ENCODE data around the gene ACTG1. TPM values are rescaled to one million over a fixed set of nuclear protein-coding genes. Genes with fewer than 3 reads are reported as not detected.
"Not testable (repeated sequence)": the region's sequence is repeated elsewhere in the genome, so short reads cannot be mapped to it uniquely, and the experiment has no call there.

The ACTG1 gene
- total RNA-seq, 1 experiment from 2014 or later = 4,160 TPM

- H3K79me2 ChIP-seq (ENCODE audit: insufficient read depth, low read length); H2BK120ac ChIP-seq (ENCODE audit: low read depth, low read length, poor library complexity, severe bottlenecking); H2BK20ac ChIP-seq (ENCODE audit: low read depth, low read length, poor library complexity, severe bottlenecking); H3K4me3 Mint-ChIP-seq; H3K9me3 Mint-ChIP-seq; H3K9me3 ChIP-seq (ENCODE audit: control insufficient read depth, low read depth, low read length); H3K14ac ChIP-seq (ENCODE audit: insufficient read depth, low read length); DNase-seq; H3K27me3 ChIP-seq (ENCODE audit: insufficient read depth, low read length); H3K27ac Mint-ChIP-seq; H3K23me2 ChIP-seq (ENCODE audit: insufficient read length, low read depth, low read length, poor library complexity, severe bottlenecking); H2BK5ac ChIP-seq (ENCODE audit: insufficient read length, low read length); H4K91ac ChIP-seq (ENCODE audit: insufficient read length, low read depth, low read length); H3K4ac ChIP-seq (ENCODE audit: low read depth, low read length); H3K27ac ChIP-seq (ENCODE audit: insufficient read length, low read depth, low read length); H3K79me1 ChIP-seq (ENCODE audit: insufficient read depth, low read depth, low read length, poor library complexity, severe bottlenecking); H3K56ac ChIP-seq (ENCODE audit: insufficient read length, low read depth, low read length); H3K9ac ChIP-seq (ENCODE audit: extremely low read depth, insufficient read length, low read length); H3K4me2 ChIP-seq (ENCODE audit: insufficient read depth, insufficient read length, low read length); H2BK15ac ChIP-seq (ENCODE audit: low read depth, low read length); H3T11ph ChIP-seq (ENCODE audit: low read length); H4K8ac ChIP-seq (replicated peaks; ENCODE audit: insufficient read length, low read depth, low read length); H3K4me1 Mint-ChIP-seq; H4K20me1 ChIP-seq (ENCODE audit: control insufficient read depth, insufficient read depth, insufficient read length); H2BK12ac ChIP-seq (ENCODE audit: insufficient read length, low read depth, low read length); H3K23ac ChIP-seq (ENCODE audit: insufficient read length, low read depth, low read length); H2AK5ac ChIP-seq (ENCODE audit: insufficient read length, low read length); H3K18ac ChIP-seq (ENCODE audit: insufficient read length, low read depth, low read length); H3K4me1 ChIP-seq (ENCODE audit: insufficient read depth, low read length); H4K5ac ChIP-seq (ENCODE audit: insufficient read length, low read depth, low read length); H3K36me3 Mint-ChIP-seq (ENCODE audit: insufficient read depth in 1 of 3, low read depth in 3 of 3); H2AFZ ChIP-seq (ENCODE audit: low read length): not testable (repeated sequence)
- H3K27me3 Mint-ChIP-seq (ENCODE audit: low read depth) = peaks cover 39% of the 10 kb centered on the region
- WGBS (ENCODE audit: extremely low coverage, insufficient read length, low lambda C conversion rate) = no CpG with 5 or more reads among the region's 6 CpGs
These were observed 18.4 kb upstream of the ACTG1 start for GRCh38 chr17:81531013-81531412.

Measured in H9 (cell line).